Endothelial cell (in vitro differentiated cells): Measurements from ENCODE around the gene ANGPTL4. TPM values are rescaled to one million over a fixed set of nuclear protein-coding genes. Genes with fewer than 3 reads are reported as not detected.

Experiments used
- DNase-seq: peaks from one replicate; pipeline ENCODE4 v3.0.0; 2021; ENCODE audit warnings: low spot score
- H3K27ac Mint-ChIP-seq: one replicate; pipeline ENCODE4 v1.8.0; 2021; ENCODE audit warnings: mixed read lengths, inconsistent platforms; ENCODE audit not compliant: unreplicated experiment
- H3K27me3 Mint-ChIP-seq: one replicate; pipeline ENCODE4 v1.8.0; 2021; ENCODE audit warnings: mild to moderate bottlenecking, moderate library complexity, mixed read lengths, inconsistent platforms; ENCODE audit not compliant: unreplicated experiment
- H3K36me3 Mint-ChIP-seq: one replicate; pipeline ENCODE4 v1.8.0; 2021; ENCODE audit warnings: mild to moderate bottlenecking, low read depth, mixed read lengths, inconsistent platforms; ENCODE audit not compliant: unreplicated experiment
- H3K4me1 Mint-ChIP-seq: one replicate; pipeline ENCODE4 v1.8.0; 2021; ENCODE audit warnings: mild to moderate bottlenecking, mixed read lengths, inconsistent platforms; ENCODE audit not compliant: unreplicated experiment
- H3K4me3 Mint-ChIP-seq: one replicate; pipeline ENCODE4 v1.8.0; 2021; ENCODE audit warnings: mild to moderate bottlenecking, mixed read lengths, inconsistent platforms; ENCODE audit not compliant: unreplicated experiment
- H3K9me3 Mint-ChIP-seq: one replicate; pipeline ENCODE4 v1.8.0; 2021; ENCODE audit warnings: mixed read lengths, inconsistent platforms; ENCODE audit not compliant: unreplicated experiment
- total RNA-seq: library from RNA; stranded (reverse); fragmentation: NEBNext Ultra II Directional; extraction: Animal tissue kit (Norgen Biotek cat#: 25700); gene quantifications from one replicate; pipeline ENCODE4 v1.2.1, GENCODE V29; 2021; ENCODE audit not compliant: unreplicated experiment
- TF ChIP-seq, protein P1 (sequence below): fragments of 200-600 bp; sonication (generic); IDR thresholded peaks from one replicate; pipeline ENCODE4 v1.5.0; 2021; ENCODE audit warnings: antibody characterized with exemption; ENCODE audit not compliant: unreplicated experiment

Gene ANGPTL4
- total RNA-seq, 1 donor from 2014 or later: 14.3 TPM

DNA sequence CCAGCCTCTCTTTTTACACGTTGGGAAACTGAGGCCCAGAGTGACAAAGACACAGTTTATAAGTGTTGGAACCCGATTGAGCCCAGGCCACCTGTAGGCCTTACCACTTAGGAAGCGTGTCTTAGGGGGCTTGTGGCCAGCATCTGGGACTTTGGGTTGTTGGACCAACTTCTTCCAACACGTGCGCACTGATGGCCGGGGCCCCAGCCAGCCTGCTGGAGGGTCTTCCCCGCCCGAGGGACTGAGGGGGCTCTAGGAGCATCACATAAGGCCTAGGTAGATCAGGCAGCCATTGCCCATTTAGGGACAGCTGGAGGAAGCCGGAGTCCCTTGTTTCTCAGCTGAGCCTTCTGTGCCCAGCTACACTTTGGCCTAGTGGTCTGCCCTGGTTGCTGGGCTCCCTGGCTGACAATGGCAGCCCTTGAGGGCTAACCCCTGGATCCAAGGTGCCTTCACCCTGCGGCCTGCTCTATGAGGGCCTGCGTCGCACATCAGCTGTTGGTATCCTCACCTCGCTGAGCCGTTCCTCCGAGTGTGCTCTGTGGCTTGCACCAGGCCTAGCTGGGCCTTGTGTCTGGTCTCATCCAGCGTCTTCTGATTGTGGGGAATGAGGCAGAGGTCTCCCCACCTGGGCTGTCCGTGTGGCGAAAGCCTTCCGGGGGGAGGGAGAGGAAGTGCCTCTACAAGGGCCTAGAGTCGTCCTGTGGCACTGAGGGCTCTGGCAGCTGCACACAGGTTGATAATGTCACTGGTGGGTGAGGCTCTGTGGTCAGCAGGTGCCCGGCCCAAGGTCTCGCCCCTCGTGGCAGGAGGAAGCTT lies 27.5 kb downstream of the ANGPTL4 start:
- TF ChIP-seq, protein P1, sequence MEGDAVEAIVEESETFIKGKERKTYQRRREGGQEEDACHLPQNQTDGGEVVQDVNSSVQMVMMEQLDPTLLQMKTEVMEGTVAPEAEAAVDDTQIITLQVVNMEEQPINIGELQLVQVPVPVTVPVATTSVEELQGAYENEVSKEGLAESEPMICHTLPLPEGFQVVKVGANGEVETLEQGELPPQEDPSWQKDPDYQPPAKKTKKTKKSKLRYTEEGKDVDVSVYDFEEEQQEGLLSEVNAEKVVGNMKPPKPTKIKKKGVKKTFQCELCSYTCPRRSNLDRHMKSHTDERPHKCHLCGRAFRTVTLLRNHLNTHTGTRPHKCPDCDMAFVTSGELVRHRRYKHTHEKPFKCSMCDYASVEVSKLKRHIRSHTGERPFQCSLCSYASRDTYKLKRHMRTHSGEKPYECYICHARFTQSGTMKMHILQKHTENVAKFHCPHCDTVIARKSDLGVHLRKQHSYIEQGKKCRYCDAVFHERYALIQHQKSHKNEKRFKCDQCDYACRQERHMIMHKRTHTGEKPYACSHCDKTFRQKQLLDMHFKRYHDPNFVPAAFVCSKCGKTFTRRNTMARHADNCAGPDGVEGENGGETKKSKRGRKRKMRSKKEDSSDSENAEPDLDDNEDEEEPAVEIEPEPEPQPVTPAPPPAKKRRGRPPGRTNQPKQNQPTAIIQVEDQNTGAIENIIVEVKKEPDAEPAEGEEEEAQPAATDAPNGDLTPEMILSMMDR: no peak
- DNase-seq: no peak
- Mint-ChIP-seq H3K27me3 (peaks cover 6% of the 10 kb centered on the region), H3K36me3 (peaks cover 16% of the 10 kb centered on the region), H3K4me1 (peaks cover 45% of the 10 kb centered on the region), H3K27ac (peak overlapping the region; percentile 61), H3K4me3 (peak overlapping the region; percentile 83), H3K9me3 (no peaks in the 10 kb centered on the region)

DNA sequence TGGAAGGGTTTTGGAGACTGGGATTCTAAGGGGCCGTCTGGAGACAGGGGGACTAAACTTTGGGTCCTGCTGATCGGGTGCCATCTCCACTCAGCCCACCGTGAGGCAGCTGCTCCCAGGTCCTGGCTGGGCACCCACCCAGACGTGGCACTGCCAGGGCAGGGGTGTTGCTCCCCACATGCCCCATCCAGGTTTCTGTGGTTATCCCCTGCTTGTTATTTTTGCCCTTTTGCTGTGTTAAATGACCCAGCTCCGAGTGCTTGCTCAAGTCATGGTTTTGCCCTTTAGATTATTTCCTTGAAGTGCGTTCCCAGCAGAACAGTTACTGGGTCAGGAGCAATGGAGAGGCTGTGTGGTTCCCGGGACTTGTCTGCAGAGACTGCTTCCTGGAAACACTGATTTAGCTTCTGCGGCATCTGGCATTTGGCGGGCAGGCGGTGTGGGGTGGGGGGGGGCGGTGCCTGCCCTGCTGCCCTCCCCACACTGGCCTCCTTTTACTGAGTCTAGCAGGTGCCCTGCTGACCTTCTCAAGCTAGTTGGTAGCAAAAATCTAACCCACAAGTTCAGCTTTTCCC lies 28.1 kb downstream of the ANGPTL4 start:
- H3K36me3 Mint-ChIP-seq: peaks cover 13% of the 10 kb centered on the region
- peaks cover 12% of the 10 kb centered on the region for H3K27me3 Mint-ChIP-seq
- TF ChIP-seq, protein P1: no peak
- peaks cover 45% of the 10 kb centered on the region for H3K4me1 Mint-ChIP-seq
- no peaks in the 10 kb centered on the region for H3K9me3 Mint-ChIP-seq
- H3K27ac Mint-ChIP-seq: peak overlapping the region; percentile 61
- DNase-seq: no peak
- no peak overlapping the region for H3K4me3 Mint-ChIP-seq

DNA sequence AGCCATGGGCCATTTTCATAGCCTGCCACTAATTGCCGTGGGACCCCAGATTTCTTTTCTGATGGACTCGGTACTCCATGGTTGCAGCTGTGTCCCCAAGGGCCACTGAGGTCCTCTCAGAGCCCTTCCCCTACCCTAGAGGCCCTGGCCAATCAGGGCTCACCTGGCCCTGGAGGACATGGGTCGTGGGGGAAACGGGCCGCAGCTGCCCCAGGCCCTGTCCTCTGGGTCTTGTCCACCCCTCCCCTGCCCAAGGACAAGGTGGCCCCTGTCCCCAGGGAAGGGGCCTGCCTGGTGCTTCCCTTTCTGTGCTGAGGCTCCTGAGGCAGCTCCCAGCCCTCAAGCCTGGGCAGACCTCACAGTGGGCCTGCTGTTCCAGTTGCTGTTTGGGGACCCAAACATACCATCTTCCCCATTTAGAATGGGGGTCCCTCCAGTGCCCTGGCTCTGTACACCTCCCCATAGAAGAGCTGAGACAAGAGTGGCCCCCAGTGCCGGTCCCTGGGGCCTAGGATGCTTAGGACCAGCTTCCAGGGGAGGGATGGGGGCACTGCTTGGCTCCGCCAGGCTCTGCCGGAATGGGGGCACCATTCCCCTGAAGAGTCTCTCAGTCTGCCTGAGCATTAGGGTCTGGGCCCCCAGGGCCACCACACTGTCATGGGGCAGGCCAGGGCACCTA lies 29.4 kb downstream of the ANGPTL4 start:
- peaks cover 50% of the 10 kb centered on the region for H3K4me1 Mint-ChIP-seq
- no peaks in the 10 kb centered on the region for H3K9me3 Mint-ChIP-seq
- H3K36me3 Mint-ChIP-seq: peaks cover 12% of the 10 kb centered on the region
- H3K4me3 Mint-ChIP-seq: peak overlapping the region; percentile 43
- TF ChIP-seq, protein P1: no peak
- peaks cover 16% of the 10 kb centered on the region for H3K27me3 Mint-ChIP-seq
- DNase-seq: no peak
- peak overlapping the region; percentile 72 for H3K27ac Mint-ChIP-seq

DNA sequence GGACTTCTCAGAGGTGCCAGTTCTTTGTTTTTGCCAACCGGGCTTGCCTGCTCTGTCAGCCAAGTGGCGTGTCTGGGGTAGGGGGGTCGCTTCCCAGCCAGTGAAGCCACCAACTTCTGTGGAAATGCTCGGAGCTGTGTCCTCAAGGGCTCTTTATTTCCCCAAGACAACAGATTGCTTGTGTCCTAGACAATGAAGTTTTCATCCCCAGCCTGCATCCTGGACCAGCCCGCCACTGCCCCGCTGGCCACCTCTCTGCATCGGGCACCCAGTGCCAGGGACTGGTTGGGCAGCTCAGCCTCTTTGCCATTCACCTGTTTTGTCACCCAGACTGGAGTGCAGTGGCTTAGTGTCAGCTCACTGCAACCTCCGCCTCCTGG lies 29.9 kb downstream of the ANGPTL4 start:
- DNase-seq: no peak
- Mint-ChIP-seq H3K9me3 (no peaks in the 10 kb centered on the region), H3K27ac (no peak overlapping the region), H3K27me3 (peaks cover 16% of the 10 kb centered on the region), H3K36me3 (peaks cover 12% of the 10 kb centered on the region), H3K4me1 (peaks cover 53% of the 10 kb centered on the region), H3K4me3 (no peak overlapping the region)
- TF ChIP-seq, protein P1: no peak
